Measurements from ENCODE around the gene NAV2.

The NAV2 gene

DNA sequence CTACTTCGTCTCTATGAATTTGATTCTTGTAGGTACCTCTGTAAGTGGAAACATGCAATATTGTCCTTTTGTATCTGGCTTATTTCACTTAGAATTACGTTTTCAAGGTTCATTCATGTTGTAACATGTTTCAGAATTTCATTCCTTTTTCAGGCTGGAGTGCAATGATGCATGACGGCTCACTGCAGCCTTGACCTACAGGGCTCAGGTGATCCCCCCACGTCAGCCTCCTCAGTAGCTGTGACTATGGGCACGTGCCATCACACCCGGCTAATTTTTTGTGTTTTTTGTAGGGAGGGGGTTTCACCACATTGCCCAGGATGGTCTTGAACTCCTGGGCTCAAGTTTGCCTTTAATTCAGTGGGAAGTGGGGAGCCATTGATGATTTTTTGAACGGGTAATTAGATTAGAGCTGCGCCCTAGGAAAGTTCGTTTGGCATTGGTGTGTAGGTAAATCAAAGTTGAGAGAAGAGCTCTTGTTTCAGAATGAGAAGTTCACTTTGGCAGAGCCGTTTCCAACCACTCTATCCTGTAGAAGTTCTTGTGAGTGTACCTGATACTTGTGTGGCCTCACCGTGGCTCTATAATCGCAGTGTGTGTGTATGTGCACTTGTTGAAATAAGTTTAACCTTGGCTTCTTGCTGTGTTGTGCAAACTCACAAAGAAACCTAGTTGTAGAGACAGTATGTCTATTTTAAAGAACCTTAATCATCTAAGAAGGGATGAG lies 115.9 kb downstream of the NAV2 start:
- no peak for DNase-seq (ENCODE audit: low read depth in 1 of 2, low spot score in 1 of 2)

DNA sequence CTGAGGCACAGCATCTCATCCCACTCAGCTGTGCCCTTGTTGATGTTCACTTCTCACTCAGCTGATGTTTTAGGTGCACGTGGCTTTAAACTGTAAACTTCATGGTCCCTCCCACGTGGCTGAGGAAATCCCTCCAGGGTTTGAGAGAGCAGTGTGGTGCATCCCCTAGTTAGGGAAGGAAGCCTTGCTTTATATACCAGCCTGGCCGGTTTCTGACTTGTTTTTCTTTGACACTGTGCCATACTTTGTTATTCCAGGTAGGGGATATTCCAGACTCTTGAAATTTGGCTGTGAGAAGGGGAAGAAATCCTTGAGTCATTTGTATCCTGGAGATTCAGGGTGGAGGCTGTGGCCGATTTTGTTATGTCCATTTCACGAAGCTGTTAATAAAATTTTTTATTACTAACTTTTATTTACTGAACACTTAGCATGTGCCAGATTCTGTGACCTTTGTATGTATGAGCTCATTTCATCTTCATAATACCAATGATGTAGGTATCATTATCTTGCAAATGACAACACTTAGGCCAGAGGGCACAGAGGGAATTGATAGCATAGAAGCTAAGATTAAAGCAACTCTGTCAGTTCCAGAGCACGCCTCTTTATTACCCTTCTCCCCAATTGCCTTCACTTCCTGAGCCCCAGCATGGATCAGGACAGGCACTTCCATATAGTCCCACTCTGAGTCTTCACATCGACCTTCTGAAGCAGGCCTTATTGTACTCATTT lies 116.6 kb downstream of the NAV2 start:
- DNase-seq (ENCODE audit: low read depth in 1 of 2, low spot score in 1 of 2): no peak

DNA sequence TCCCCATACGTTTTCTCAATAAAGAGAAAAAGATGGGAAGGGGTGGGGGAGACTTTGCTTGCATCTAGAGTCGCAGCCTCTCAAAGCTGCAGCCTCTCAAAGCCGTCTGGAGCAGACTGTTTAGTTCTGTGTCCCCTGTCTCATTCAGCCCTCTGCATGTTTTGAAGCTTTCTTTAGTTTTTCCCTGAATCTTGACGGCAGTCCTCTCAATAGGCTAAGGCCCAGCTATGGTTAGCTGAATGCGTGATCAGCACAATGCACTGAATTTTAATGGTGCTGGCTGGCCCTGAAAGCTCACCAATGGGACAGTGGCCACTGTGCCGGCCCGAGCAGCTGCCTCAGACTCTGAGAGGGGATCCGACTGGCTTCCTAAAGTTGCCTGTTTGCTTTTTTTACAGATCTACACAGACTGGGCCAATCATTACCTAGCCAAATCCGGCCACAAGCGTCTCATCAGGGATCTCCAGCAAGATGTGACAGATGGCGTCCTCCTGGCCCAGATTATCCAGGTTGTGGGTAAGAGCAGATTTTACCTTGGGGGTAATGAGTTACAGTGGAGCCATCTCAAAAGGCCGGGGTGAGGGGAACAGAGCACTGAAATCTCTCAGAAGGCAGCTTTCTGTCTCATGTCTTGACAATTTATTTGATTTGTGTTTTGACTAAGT lies 119.6 kb downstream of the NAV2 start:
- no peak for DNase-seq (ENCODE audit: low read depth in 1 of 2, low spot score in 1 of 2)

DNA sequence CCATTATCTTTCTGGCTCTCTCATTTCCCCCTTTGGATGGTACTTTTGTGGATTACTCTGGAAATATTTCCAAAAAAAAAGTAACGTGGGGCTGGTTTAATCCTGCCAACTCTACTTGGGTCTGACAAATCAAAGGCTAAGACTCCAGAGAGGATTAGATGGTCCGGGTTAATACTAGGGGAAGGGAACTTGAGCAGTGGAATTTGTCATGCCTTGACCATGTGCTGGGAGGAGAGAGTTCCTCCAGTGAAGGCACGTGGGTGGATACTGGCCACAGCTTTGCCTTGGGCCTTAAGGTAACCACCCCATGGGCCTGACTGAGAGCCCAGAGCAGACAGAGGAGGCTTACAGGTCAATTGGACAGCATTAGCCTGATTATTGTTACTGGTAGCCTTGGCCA lies 120.3 kb downstream of the NAV2 start:
- DNase-seq (ENCODE audit: low read depth in 1 of 2, low spot score in 1 of 2): no peak

DNA sequence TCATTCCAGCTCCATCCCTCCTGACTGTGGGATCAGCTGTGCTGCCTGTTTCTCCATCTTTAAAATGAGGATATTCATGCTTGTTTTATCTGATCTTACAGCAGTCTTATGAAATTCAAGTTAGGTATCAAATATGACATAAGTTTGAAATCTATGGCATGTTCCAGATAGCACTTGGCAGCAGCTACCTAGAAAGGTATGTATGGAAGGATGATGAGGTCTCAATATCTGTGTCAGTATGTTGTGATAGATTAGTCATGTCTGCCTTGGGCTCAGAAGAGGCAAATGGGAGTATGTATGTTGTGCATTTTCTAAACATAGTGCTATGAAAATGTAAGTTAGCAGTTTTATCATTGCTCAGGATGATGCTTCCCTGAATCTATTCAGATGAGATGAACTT lies 122.1 kb downstream of the NAV2 start:
- DNase-seq (ENCODE audit: low read depth in 1 of 2, low spot score in 1 of 2): no peak

DNA sequence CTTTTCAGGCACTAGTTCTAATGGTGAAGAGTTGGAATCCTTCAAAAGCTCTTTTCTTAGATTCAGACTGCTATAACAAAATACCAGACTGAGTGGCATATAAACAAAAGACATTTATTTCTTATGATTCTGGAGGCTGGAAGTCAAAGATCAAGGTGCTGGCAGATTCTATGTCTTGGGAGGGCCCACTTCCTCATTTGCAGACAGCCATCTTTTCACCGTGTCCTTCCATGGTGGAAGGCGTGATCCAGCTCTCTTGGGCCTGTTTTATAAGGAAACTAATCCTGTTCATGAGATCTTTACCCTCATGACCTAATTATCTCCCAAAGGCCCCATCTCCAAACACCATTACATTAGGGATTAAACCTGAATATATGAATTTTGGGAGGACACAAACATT lies 124.0 kb downstream of the NAV2 start:
- DNase-seq (ENCODE audit: low read depth in 1 of 2, low spot score in 1 of 2): no peak

DNA sequence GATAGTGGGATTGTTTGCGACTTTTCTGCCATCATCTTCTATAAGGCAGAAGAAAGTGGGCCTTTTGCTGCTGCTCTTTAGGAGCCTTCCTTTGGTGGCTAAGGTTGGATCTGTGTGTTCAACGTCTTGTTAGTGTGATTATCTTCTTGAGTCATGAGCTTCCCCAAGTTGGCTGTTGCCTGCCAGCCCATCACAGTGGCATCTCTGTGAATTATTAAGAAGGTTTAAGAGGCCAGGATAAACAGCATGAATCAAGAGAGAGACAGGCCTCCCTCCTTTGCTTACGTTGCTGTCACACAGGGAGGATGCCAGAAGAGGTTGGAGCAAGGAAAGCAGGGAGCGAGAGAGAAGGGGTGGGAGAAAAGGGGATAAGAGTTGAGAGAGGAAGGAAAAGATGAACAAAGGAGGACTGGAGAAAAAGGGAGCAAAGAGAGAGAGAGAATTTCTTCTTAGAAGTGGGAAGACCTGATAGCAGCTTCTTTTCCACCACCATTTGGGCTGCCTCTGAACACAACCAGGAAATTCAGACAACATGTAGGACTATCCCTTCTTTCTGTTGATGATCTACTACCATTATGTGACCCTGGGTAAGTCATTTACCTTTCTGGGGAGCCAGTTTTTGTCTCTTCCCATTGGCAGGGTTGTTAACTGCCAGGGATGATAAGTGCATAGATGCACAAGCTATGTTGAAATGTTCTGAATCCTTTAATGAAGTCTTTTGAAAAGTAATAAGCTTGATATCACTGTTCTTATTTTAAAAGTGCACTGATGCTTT lies 126.5 kb downstream of the NAV2 start:
- DNase-seq (ENCODE audit: low read depth in 1 of 2, low spot score in 1 of 2): no peak

DNA sequence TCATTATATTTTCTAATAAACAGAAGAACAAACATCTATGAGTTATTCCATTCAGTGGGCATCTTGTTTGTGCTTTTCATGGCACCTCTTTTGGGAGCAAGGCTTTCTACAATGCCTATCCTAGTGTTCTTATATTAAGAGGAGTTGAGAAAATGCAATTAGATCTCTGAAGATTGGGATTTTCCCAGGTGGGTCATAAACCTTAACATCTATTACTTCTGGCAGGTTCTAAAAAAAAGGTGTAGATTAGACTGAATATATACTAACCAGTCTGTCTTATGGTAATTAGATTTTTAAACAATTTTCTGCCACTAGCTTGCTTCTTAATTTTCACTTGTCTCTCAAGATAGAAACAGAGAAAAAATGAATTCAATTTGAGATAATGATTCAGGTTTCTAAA lies 128.3 kb downstream of the NAV2 start:
- DNase-seq (ENCODE audit: low read depth in 1 of 2, low spot score in 1 of 2): no peak

DNA sequence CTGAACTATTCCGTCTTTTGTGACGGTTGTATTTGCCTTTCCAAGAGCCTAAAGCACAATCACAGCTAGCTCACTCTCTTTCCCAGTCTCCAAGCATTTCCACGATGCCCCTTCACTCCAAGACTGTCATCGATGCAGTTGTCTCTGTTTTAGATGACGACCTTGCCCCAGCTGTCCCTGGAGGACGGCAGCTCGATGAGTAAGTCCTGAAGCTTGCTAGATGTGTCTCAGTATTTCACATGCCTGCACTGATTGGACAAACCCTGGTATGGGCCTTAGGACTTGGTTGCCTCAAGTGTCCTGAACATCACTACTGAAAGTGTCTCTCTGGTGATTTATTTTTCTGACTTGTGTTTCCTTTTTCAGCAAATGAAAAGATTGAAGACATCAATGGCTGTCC lies 129.9 kb downstream of the NAV2 start:
- no peak for DNase-seq (ENCODE audit: low read depth in 1 of 2, low spot score in 1 of 2)

DNA sequence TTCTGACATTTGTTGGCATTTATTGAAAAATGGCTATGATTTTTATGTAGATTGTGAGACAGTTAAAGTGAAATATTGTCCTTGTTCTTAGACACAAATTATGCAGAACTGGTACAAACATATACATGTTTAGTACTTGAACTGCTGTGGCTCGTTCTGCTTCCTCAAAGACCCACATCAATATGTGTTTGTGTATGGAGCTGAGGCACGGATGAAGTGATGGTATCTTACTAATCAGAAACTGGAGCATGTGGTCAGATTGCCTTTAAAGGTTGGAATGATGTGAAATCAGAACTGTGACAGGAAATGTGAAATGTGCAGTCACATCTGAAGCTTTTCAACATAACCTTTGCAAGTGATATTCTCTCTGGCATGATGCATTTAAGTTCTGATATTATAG lies 130.4 kb downstream of the NAV2 start:
- no peak for DNase-seq (ENCODE audit: low read depth in 1 of 2, low spot score in 1 of 2)

DNA sequence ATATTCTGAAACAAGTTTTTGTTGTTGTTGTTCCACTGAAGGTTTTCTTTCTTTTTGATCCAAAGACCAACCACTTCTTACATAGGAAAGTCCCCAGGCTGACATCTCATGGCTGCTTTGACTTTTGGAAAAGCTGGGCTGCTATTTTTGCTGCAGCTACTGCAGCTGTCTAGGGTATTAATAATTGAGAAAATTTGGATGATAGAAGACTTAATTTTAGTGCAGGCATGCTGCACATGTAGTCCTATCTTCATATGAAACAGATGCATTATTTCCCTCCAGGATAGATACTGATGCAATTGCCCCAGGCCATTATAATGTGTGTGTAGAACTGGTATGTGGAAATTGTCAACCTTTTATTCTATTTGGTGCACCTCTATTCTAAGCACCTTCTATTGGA lies 131.4 kb downstream of the NAV2 start:
- DNase-seq (ENCODE audit: low read depth in 1 of 2, low spot score in 1 of 2): no peak

DNA sequence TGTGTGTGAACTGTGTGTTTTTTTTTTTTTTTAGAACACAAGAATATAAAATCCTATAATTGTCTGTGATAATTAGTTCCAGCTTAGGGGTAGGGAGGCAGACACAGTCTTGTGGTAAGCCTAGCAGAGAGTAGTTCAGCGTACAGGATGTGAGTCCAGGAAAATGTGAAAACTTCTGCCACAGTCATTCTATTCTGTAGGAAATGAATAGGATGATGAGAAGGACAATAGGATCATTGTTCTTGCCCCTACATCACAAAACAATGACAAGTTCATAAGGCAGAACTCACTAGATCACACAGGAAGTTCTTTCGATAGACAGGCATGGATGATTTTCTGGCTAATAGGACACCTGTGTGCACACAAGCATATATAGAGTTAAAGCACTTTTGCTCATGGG lies 132.2 kb downstream of the NAV2 start:
- no peak for DNase-seq (ENCODE audit: low read depth in 1 of 2, low spot score in 1 of 2)

DNA sequence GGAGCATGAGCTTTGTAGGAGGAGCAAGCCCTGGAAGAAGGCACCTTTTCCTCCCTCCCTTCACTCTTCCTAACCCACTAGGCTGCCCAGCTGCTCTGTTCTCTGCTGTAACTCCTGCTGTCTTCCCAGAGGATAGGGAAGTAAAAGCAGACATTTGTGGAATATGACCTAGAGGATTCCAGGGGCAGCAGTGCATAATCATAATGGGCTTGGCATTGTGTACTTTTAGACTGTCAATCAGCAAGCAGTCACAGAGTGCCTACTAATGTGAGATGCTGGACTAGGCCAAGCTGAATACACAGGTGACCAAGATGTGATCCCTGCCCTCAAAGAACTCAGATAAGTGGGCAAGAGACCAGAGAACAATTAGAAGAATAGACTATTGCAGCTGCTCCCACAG lies 133.0 kb downstream of the NAV2 start:
- DNase-seq (ENCODE audit: low read depth in 1 of 2, low spot score in 1 of 2): no peak

DNA sequence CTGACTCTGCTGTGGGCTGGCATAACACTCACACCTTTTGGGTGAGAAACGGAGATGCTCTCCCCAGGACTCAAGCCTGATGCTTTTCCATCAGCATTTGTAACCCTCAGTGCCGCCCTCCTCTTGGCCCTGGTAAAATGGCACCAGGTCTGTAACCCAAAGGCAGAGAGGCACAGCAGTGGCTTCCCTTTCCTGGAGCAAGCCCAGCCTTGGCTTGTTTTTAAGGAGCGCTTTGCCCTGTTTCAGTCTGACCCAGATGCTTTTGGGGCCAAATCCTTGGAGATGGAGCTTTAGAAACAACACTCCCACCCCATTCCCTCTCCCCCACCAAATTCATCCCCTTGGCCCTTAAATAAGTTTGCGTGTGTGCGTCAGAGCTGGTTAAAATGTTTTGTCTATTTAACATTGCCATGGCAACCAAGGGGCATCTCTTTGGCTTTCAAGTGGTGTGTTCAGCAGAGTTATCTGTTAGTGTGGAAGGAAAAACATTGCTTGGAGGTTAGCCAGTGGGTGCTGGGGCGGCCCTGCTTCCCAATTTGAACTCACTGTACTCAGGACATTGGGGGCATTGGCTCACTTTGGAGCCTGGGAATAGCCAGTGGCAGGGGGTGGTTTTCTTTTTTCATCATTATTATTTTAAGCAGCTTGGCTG lies 134.1 kb downstream of the NAV2 start:
- DNase-seq (ENCODE audit: low read depth in 1 of 2, low spot score in 1 of 2): no peak

DNA sequence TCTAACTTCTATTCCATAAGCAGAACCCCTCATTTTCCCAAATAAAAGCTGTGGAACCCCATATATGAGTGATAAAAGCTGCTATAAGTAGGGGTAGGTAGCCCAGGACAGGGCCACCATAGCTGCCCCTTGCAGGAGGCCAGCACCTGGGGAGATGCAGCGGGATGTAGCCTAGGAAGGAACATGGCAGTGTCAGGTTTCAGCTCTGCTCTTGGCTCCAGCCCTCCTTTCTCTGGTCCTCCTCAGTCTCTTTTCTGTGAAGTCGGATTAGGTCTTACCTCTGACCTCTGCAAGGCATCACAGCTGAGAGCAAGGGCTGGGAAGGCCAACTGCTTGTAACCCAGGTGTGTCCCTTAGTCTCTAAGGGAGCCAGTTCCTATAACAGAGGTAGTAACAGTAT lies 135.6 kb downstream of the NAV2 start:
- DNase-seq (ENCODE audit: low read depth in 1 of 2, low spot score in 1 of 2): no peak

DNA sequence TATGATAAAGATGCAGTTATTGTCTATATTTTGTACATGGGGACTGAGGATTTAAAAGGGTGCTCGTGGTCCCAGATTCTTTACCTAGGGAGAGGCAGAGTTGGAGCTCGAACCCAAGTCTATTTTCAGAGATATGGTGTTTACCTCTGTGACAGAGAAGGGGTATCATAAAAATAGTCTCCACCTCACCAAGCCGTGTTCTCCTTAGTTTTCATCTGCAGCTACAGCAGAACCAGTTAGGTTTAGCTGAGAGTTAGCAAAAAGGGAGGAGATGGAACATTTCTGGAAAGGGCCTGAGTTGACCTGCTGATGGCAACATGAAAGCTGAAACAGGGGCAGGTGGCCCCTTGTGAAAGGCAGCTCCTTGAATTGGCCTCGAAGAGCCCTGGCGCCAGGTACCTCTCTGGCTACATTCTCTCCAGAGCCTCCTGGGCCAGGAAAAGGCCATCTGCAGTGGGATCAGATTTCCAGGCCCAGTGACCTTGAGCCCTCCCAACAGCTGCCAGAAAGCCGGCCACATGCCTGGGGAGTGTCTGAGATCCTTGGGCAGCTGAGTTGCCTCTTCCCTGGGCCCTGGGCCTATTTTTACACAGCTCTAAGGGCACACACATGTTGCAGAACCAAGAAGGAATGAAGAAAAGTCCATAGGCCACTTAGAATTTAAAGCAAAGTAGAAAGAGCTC lies 136.6 kb downstream of the NAV2 start:
- no peak for DNase-seq (ENCODE audit: low read depth in 1 of 2, low spot score in 1 of 2)

DNA sequence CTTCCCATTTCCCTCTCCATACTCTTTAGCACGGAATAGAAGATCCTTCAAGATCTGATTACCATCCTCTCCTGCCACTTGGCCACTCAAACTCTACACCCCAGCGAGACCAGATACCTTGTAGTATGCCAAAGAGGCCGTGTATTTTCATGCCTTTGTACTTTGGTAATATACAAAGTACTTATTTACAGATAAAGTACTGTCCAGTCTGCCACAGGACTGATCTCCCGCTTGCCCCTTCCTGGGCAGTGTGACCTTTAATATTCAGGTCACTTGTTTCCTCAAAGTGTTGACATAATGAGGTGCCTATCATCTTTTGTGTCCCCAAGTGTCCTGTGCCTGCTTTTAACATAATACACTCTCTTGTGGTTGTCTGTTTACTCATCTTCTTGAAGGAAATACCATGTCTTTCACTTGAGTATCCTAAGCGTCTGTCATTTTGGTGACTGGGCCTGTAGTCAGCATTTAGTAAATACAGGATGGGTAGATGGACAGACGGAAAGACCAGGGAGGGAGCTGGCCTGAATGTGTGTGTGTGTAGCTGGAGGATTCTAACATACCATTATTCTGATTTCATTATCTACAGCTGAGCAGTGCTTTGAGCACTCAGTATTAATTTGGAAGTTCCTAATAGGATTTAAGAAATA lies 137.4 kb downstream of the NAV2 start:
- DNase-seq (ENCODE audit: low read depth in 1 of 2, low spot score in 1 of 2): no peak

DNA sequence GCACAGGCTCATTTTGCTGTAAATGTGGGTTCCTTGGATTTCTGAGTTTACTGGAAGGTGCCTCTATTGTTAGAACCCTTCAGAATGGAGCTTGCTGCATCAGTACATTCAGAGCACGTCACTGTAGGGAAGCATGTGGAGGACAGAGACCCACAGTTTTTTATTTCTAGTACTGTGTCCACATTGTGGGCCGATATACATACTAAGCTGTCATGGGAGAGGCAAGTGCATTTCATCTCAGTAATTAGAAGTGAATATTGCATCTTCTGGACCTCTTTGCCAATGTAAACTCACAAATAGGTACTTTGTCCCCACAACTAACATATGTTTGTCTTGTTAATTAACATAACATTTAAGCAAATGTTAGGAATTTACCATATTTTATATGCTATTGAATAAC lies 139.7 kb downstream of the NAV2 start:
- DNase-seq (ENCODE audit: low read depth in 1 of 2, low spot score in 1 of 2): no peak

DNA sequence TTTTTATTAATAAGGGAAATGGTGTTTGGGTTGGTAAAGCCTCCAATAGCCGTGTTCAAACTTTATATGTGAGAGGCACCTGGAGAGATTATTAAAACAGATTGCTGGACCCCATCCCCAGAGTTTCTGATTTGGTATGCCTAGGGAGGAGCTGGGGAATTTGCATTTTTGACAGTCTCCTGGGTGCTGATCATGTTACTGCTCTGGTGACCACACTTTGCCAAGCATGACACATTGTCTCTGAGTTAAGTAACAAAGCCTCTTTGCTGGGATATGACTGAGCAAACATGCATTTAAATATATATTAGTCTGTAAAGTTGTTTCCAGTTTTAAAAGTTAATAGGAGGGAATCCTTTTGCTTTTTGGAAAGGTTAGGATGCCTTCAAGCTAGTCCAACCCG lies 140.4 kb downstream of the NAV2 start:
- no peak for DNase-seq (ENCODE audit: low read depth in 1 of 2, low spot score in 1 of 2)

DNA sequence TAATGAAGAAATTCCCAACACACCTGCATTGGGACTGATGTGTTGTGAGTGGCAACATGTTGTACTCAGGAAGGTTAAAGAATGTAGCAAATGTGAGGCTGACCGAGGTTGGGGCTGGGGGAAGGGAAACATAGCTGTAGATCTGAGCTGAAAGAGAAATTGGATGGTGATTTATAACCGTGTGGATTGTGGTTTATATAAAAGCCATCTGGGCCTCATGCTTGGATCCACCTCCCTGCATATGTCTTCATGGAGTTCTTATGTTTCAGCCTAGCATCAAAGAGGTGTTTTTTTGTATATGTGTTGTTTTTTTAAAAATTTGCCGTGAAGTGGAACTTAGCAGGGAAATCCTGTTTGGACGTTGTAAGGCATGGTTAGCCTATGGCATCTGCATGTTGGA lies 141.3 kb downstream of the NAV2 start:
- no peak for DNase-seq (ENCODE audit: low read depth in 1 of 2, low spot score in 1 of 2)
